GM18951 (cell line): ENCODE results near the gene ZNF276.
A peak's percentile ranks its signal among the peaks of the same experiment; 100 is the strongest.

Experiments
- POLR2A ChIP-seq: IDR thresholded peaks from 4 replicates; pipeline ENCODE4 v1.6.1; 2011; ENCODE audit warnings: mild to moderate bottlenecking; ENCODE audit not compliant: insufficient read length, insufficient read depth; ENCODE audit errors: extremely low read depth
- in situ Hi-C: fragments of 300-500 bp; cut with MboI; formaldehyde crosslinking; loops from one replicate; pipeline ENCODE4 v1.12.0; 2022; ENCODE audit warnings: low sequenced_read_pairs, mixed read lengths, inconsistent platforms; ENCODE audit not compliant: unreplicated experiment

The ZNF276 gene

DNA sequence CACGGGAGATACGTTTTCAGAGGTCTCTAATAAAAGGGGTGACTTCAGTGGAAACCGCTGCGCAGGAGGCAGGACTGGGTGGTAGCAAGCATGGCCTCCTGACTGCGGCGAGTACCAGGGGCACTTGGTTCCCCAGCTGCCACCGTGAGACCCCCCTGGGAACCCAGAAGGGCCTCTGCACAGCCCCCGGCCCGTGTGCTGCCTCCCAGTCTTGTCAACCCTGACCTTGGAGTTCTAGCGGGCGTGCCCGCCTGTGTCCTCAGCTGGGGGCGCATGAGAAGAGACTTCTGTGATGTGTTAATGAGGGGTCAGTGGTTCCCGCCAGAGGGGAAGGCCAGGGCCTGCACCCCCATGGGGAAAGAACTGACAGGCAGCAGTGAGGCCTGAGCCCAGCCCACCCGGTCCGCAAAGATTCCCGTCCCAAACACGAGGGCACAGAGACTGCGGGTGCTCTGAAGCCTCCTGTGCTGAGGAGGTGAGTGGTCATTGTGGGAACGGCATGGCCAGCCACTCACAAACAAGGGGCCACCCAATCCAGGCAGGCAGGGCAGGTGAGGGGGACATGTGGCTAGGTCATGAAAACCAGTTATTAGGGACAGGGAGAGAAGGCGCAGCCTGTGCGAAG is 9.4 kb downstream of the ZNF276 start:
- TF ChIP-seq POLR2A: peak; percentile 19
- in situ Hi-C loops: no loop called here

DNA sequence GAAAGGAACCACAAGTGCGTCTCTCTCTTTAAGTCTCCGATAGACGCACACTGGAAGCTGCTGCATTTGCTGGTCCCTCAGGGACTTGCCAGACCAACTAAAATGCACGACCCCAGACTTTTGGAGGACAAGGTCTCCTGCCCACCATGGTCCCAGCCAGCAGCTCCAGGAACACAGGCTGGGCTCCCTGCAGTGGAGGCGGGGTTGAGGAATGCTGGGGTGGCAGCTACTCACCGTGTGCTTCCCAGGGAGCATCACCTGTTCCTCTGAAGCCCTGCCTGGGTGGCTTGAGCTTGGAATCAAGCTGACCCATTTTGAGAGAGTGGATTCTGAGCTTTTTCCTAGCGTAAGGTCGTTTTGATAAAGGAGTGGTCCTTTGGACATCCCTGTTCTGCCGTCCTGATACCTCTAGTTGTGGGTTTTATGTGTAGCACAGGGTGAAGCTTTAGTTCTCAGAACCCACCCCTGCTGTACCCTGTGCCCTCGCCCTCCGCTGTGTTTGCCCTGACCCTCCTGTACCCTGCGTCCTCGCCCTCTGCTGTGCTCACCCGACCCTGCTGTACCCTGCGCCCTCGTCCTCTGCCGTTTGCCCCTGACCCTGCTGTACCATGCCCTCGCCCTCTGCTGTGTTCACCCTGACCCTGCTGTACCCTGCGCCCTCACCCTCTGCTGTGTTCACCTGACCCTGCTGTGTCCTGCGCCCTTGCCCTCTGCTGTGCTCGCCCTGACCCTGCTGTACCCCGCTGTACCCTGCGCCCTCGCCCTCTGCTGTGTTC is 11.0 kb downstream of the ZNF276 start:
- TF ChIP-seq POLR2A: no peak
- in situ Hi-C loops: no loop called here

DNA sequence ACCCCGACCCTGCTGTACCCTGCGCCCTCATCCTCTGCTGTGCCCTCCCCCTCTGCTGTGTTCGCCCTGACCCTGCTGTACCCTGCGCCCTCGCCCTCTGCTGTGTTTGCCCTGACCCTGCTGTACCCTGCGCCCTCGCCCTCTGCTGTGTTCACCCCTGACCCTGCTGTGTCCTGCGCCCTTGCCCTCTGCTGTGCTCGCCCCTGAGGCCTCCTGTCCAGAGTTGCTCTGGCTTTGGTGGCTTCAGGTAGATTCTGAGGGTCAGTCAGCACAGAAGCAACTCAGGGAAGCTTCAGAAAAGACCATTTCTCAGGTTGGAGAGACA is 11.5 kb downstream of the ZNF276 start:
- TF ChIP-seq POLR2A: no peak
- in situ Hi-C loops: no loop called here

DNA sequence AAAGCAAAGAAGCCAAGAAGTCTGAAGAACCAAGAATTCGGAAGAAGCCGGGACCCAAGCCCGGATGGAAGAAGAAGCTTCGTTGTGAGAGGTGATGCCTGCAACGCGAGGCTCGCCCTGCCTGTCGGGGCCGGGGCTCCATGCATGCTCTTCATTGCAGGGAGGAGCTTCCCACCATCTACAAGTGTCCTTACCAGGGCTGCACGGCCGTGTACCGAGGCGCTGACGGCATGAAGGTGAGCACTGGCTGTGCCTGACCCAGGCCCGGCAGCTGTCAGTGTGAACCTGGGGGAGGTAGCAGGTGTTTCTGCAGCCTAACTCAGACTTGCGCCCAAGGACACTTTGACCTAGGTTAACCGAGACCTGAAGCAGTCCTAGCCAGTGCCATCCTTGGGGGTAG is 12.0 kb downstream of the ZNF276 start:
- in situ Hi-C loops: no loop called here
- peak; percentile 5 for TF ChIP-seq POLR2A

DNA sequence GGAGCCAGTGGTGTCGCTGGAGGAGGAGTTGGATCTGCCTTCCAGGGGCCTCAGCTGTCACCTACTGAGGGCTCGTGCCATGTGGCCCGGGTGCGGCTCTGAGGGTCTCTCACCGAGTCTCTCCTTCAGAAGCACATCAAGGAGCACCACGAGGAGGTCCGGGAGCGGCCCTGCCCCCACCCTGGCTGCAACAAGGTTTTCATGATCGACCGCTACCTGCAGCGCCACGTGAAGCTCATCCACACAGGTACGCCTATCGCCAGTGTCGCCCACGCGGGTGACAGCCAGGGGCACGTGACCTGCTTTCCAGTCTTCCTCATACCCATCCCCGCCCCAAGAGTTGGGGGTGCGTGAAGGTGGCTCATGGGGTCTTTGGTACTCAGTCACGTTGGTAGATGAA is 12.5 kb downstream of the ZNF276 start:
- in situ Hi-C loops: no loop called here
- TF ChIP-seq POLR2A: no peak

DNA sequence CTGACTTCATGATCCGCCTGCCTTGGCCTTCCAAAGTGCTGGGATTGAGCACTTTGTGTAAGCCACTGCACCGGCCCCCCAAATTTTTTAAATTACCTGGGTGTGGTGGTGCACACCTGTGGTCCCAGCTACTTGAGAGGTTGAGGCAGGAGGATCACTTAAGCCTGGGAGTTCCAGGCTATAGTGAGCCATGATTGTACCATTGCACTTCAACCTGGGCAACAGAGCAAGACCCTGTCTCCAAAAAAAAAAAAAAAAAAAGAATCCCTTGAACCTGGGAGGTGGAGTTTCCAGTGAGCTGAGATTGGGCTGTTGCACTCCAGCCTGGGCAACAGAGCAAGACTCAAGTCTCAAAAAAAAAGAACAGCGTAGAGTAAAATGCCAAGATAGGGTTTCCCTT is 15.2 kb downstream of the ZNF276 start:
- in situ Hi-C loops: no loop called here
- TF ChIP-seq POLR2A: no peak

DNA sequence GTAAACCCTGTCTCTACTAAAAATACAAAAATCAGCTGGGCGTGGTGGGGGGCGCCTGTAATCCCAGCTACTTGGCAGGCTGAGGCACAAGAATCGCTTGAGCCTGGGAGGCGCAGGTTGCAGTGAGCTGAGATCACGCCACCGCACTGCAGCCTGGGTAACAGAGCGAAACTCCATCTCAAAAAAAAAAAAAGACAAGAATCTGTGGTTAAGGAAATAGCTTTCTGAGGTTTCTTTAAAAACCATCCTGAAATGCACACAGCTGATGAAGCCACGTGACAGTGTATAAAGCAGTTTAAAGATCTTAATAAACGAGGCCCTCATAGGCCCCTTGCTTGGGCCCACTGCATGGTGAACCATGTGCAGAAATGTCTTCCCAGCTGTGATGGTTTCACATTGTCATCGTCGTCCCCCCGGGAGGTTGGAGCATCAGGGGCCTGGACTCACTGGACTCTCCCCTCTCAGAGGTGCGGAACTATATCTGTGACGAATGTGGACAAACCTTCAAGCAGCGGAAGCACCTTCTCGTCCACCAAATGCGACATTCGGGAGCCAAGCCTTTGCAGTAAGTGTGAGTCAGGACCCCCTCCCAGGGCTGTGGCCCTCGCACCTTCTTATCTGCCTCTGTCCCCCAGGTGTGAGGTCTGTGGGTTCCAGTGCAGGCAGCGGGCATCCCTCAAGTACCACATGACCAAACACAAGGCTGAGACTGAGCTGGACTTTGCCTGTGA is 16.2 kb downstream of the ZNF276 start:
- in situ Hi-C loops: no loop called here
- TF ChIP-seq POLR2A: no peak

DNA sequence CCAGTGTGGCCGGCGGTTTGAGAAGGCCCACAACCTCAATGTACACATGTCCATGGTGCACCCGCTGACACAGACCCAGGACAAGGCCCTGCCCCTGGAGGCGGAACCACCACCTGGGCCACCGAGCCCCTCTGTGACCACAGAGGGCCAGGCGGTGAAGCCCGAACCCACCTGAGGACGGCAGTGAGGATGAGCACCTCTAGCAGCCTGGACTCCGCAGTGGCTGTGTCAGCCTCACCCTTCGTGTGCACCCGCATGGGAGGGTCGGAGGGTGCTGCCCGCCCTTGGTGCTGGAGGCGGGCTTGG is 16.7 kb downstream of the ZNF276 start:
- TF ChIP-seq POLR2A: no peak
- in situ Hi-C loops: no loop called here

DNA sequence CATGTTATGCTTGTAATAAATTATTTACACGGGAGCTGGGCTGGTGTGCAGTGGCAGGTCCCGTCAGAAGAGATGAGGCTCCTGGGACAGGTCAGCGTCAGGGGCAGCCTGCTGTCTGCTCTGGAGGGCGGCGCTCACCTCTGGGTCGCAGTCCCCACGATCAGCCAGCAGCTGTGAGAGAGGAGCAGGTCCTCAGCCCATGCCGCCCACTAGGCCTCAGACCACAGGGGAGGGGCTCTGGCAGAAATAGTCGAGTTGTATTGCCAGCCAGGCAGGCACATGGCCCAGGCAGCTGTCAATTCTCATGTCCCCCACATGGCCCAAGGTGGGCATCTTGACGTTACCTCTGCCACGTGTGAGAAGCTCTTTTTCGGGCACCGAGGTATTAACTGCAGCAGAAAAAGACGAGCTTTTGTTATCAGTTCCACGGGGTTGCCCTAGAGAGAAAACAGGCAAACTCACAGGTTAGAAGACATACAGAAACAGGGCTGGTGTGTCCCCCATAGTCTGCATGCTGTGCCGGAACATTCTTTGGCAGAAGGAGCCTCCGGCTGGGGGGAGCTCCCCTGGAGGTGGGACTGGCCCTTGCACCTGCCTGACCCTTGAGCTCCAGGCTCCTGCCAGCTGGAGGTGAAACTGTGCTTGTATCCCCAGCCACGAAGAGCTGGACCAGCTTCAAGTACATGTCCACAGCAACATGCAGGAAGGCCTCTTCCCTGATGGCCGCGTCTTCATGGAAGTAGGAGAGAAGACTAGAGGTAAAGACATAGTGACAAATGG is 17.4 kb downstream of the ZNF276 start:
- in situ Hi-C loops: no loop called here
- no peak for TF ChIP-seq POLR2A

DNA sequence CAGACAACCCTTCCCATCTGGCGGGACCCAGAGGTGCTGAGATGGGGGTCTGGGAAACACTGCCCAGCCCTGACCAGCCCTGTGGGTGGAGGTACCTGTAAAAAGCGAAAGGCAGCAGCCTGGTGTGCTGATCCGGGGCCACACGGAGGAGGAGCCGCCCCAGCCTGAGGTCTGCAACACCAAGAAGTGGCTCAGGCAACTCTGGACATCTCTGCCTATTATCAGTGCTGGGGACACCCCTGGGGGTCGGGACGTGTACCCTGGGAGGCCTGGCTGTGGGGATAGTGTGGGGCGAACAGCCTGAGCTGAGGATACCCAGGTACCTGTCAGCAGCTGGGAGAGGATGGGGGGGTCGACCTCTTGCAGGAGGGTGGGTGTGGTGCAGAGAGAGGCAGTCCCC is 18.0 kb downstream of the ZNF276 start:
- no peak for TF ChIP-seq POLR2A
- in situ Hi-C loops: no loop called here

DNA sequence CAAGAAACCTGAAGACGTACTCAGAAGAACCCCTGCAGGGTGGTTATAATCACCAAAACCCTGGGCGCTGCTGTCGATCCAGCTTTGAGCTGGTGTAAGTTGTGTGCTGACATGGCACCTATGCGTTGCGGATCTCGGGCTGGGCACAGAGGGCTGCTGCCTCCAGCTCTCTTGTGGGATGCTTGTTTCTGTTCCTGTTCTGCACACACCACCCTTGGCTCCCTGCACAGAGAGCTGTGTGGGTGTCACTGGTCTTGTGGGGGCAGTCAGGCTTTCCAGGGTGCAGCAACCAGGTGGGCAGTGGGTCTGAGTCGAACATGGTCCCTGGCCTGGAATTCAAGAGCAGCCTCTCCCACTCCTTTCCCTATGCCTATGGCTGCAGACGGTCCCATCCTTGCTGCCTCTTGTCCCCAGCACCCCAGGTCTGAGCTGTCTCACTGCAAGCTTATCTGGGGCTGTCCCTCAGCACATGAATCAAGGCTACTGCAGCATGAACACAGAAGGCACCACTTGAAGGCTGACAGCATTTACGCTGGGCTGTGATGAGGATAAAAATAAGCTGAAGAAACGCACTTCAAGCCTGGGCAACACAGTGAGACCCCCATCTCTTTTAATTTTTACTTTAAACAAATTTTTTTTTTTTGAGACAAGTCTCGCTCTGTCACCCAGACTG is 20.1 kb downstream of the ZNF276 start:
- in situ Hi-C loops: no loop called here
- no peak for TF ChIP-seq POLR2A

DNA sequence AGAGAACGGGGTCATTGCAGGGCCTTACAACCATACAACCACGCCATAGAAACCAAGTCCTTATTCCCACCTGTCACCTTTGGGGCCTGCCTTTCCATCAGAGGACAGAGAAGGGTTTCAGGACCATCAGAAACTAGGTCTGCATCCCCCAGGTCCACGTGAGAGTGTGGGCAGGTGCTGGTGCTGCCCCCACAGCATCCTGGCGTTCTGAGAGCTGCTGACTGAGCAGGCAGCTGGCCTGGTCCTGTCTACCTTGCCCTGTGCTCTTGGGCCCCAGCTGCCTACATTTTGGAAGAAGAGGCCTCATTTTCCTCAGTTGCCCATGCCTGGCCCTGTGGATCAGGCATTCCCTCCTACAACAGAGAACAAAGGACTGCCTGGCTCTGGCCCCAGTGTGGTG is 21.6 kb downstream of the ZNF276 start:
- in situ Hi-C loops: no loop called here
- TF ChIP-seq POLR2A: peak; percentile 14

DNA sequence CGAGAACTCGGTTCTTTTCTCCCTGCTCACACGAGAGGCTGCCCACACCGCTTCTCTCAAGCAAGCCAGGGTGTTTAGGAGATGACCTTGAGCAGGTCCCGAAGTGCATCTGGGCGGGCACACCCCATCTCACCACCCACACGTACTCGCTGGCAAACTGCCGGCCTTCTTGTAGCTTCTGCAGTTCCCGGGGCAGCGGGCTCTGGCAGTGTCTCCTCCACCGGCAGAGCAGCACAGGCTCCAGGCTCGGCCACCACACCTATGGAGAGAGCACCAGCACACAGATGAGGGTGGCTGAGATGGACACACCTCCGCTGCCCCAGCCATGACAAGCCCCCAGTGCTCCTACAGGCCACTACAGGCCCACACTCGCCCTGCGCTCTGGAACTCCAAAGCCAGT is 23.5 kb downstream of the ZNF276 start:
- in situ Hi-C loops: no loop called here

DNA sequence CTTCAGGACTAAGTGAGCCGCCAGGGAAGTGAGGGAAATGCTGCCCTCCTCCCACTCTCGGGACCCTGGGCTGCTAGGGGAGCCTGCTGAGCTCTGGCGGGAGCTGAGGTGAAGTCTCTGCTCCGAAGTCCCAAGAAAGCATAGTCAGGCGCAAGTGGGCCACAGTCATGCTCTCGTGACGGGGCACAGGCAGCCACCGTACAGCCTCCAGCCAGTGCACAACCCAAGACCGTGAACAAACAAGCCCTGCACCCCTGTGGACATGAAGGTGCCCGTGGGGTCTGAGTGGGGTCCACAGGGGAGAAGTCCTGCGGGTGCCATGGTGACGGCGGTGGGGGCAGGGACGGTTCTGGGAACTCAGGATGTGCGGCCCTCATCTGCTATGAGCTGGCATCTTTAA is 24.7 kb downstream of the ZNF276 start:
- TF ChIP-seq POLR2A: no peak
- in situ Hi-C loops: no loop called here

More for the DNA sequence above, 23.5 kb downstream of the ZNF276 start:
- TF ChIP-seq POLR2A: no peak
